ENCODE results near the gene KCNIP4.

DNA sequence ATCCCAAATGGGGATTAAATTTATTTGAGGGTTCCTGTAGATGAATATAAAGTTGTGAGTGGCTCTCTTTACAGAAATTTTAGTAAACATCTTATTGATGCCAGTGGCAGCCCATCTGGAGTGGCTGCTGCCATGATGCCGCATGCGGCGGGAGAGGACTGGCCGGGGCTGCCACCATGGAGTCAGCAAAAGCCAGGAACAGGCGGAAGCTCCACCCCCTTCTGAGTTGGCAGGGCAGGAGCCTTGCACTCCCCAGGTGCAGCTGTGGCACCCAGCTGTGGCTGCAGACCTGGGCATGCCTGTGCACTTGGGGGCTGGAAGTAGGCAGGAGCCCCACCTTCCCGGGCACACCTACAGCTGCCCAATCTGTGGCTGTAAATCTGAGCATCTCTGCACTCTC lies 92.3 kb downstream of the KCNIP4 start:
- TF ChIP-seq ZNF274 (IDR thresholded peaks at IDR 0.05; ENCODE audit: low read depth, low read length): no peak
- TF ChIP-seq SUZ12 (IDR thresholded peaks at IDR 0.05; ENCODE audit: extremely low read depth, insufficient read depth, insufficient read length): no peak
- no peak for TF ChIP-seq YY1 (IDR thresholded peaks at IDR 0.05; ENCODE audit: insufficient read depth, insufficient read length)
